ENCODE measurements around the gene SMC3.

GRCh38 chr10:110648692-110649346 is 81.3 kb downstream of the SMC3 start:
- TF ChIP-seq CTCF (IDR thresholded peaks at IDR 0.05): no peak
- TF ChIP-seq POLR2A (IDR thresholded peaks at IDR 0.05): no peak

Measured in right lobe of liver (tissue), 4 donors.